K562 (cell line): ENCODE results near the gene MAN1A1. TPM values are rescaled to one million over a fixed set of nuclear protein-coding genes. Genes with fewer than 3 reads are reported as not detected.
A peak's percentile ranks its signal among the peaks of the same experiment; 100 is the strongest.

Experiments
- ARNT ChIP-seq, 2 experiments: fragments of 450-650 bp; IDR thresholded peaks; 2 replicates each; pipeline ENCODE4 v1.6.1; 2016; ENCODE audit warnings: mild to moderate bottlenecking in 1 of 2
- GABPB1 ChIP-seq: sonication (generic); formaldehyde crosslinking; IDR thresholded peaks from 2 replicates; pipeline ENCODE4 v1.8.0; 2022; ENCODE audit warnings: mild to moderate bottlenecking, missing genetic modification reagents
- HDAC2 ChIP-seq: fragments of 450-650 bp; IDR thresholded peaks from 2 replicates; pipeline ENCODE4 v1.6.1; 2016; ENCODE audit warnings: mild to moderate bottlenecking
- HNRNPUL1 ChIP-seq: fragments of 200-400 bp; formaldehyde crosslinking; IDR thresholded peaks from 2 replicates; pipeline ENCODE4 v1.6.1; 2017; ENCODE audit warnings: low read length
- IRF2 ChIP-seq: sonication (generic); formaldehyde crosslinking; IDR thresholded peaks from 2 replicates; pipeline ENCODE4 v1.8.1; 2022; ENCODE audit warnings: mild to moderate bottlenecking, missing genetic modification reagents
- IRF9 ChIP-seq: fragments of 450-650 bp; IDR thresholded peaks from 2 replicates; pipeline ENCODE4 v1.6.1; 2016; ENCODE audit warnings: missing biosample characterization, missing genetic modification characterization
- NCOR1 ChIP-seq: fragments of 450-650 bp; IDR thresholded peaks from 2 replicates; pipeline ENCODE4 v1.6.1; 2016; ENCODE audit warnings: mild to moderate bottlenecking, moderate library complexity
- POLR2H ChIP-seq: IDR thresholded peaks from 2 replicates; pipeline ENCODE4 v1.6.1; 2016; ENCODE audit warnings: missing genetic modification characterization, low read depth, mild to moderate bottlenecking, control low read depth, missing compliant biosample characterization, moderate library complexity
- THRB ChIP-seq: fragments of 450-650 bp; formaldehyde crosslinking; conservative IDR thresholded peaks from 2 replicates; pipeline ENCODE4 v1.4.0; 2022; ENCODE audit warnings: mild to moderate bottlenecking, missing genetic modification characterization
- ZBTB9 ChIP-seq: fragments of 450-650 bp; formaldehyde crosslinking; IDR thresholded peaks from 2 replicates; pipeline ENCODE4 v1.4.0; 2020; ENCODE audit warnings: mild to moderate bottlenecking, moderate library complexity
- ZNF140 ChIP-seq: fragments of 250-450 bp; sonication (Bioruptor Pico); IDR thresholded peaks from 2 replicates; pipeline ENCODE4 v1.8.0; 2021; ENCODE audit warnings: moderate library complexity, mild to moderate bottlenecking, inconsistent platforms
- ZNF592 ChIP-seq: fragments of 450-650 bp; IDR thresholded peaks from 2 replicates; pipeline ENCODE4 v1.6.1; 2017; ENCODE audit warnings: antibody characterized with exemption, mild to moderate bottlenecking
- ZNF740 ChIP-seq, 3 experiments: fragments of 200-800 bp in 1 of 3; sonication (Bioruptor generic) in 1 of 3; sonication (generic) in 1 of 3; formaldehyde crosslinking in 1 of 3; IDR thresholded peaks; 2 replicates each; pipeline versions ENCODE4 v1.6.1 to v1.8.0; 2016 to 2022; ENCODE audit warnings: mild to moderate bottlenecking in 2 of 3, missing compliant biosample characterization in 2 of 3, missing genetic modification characterization in 2 of 3, missing genetic modification reagents in 1 of 3
- polyA plus RNA-seq, 8 experiments: library from polyadenylated mRNA; depleted of rRNA in 4 of 8; stranded (reverse) in 5 of 8; unstranded in 3 of 8; fragments of >200 nt; fragmentation: Nextera tagmentation in 2 of 8; fragmentation: Illumina TruSeq in 1 of 8; extraction: Ambion mirVana in 2 of 8; extraction: Trizol in 1 of 8; gene quantifications; 2 replicates each; pipeline versions ENCODE4 v1.2.1 to v1.2.3, GENCODE V29; 2011 to 2014; ENCODE audit warnings: inconsistent platforms in 1 of 8, missing spikeins in 1 of 8
- total RNA-seq, 7 experiments: library from RNA; depleted of rRNA in 6 of 7; stranded (reverse); fragments of >200 nt in 6 of 7; fragmentation: Illumina TruSeq in 2 of 7; extraction: Trizol in 2 of 7; gene quantifications; 2 replicates each; pipeline versions ENCODE4 v1.2.1 to v1.2.3, GENCODE V29; 2011 to 2021; ENCODE audit warnings: low replicate concordance in 1 of 7

Gene MAN1A1
- total and polyA plus RNA-seq, 9 of the 15 experiments (the other 6 are each of a cell fraction or from before 2014, with no cell fraction given), result 24.5 to 78.4 (median 59.7) TPM

GRCh38 chr6:119137194-119138072 lies 212.1 kb downstream of the MAN1A1 start (continued):
- TF ChIP-seq ZNF592 (peak; percentile 95), GABPB1 (0 out of 2 replicates have a peak, but pooled peaks have one; percentile 3), IRF9 (tag) (peak; percentile 40; the same call in 1 of the 2 replicates), ZNF140 (no peak), ZNF740 (CRISPR knock-in tag; IDR thresholded peaks at IDR 0.05) (no peak), ZNF740 (tag; IDR thresholded peaks at IDR 0.05) (no peak), HDAC2 (peak; percentile 94), ARNT (IDR thresholded peaks at IDR 0.05) (peak; percentile 91 to 93), IRF2 (CRISPR knock-in tag) (no peak), NCOR1 (peak; percentile 97), THRB (CRISPR knock-in tag) (peak; percentile 91), ZBTB9 (CRISPR knock-in tag) (no peak), POLR2H (0 out of 2 replicates have a peak, but pooled peaks have one; percentile 23), HNRNPUL1 (no peak)
